GM23338 (cell line): ENCODE data around the gene UST. TPM values are rescaled to one million over a fixed set of nuclear protein-coding genes. Genes with fewer than 3 reads are reported as not detected.

Experiments
- ATAC-seq: fragments of 200-7000 bp; cut with Tn5 transposase; 3 replicates; pipeline ENCODE4 v1.9.1; 2020
- DNase-seq: peaks from one replicate; pipeline ENCODE4 v3.0.0-alpha.2; 2015; ENCODE audit warnings: low spot score
- H2AFZ ChIP-seq: fragments of 200-600 bp; sonication (generic); 2 replicates; pipeline ENCODE4 v1.8.0; 2016; ENCODE audit warnings: antibody characterized with exemption, mild to moderate bottlenecking, moderate library complexity
- H3F3A ChIP-seq: fragments of 200-600 bp; sonication (generic); replicated peaks from 2 replicates; pipeline ENCODE4 v1.8.0; 2017; ENCODE audit warnings: antibody characterized with exemption, mixed run types, low read depth
- H3K27ac ChIP-seq: fragments of 200-600 bp; sonication (generic); 2 replicates; pipeline ENCODE4 v1.6.1; 2016; ENCODE audit warnings: low read depth
- H3K27me3 ChIP-seq: fragments of 200-600 bp; sonication (generic); 2 replicates; pipeline ENCODE4 v1.8.0; 2016; ENCODE audit warnings: mild to moderate bottlenecking, mixed run types, moderate library complexity; ENCODE audit not compliant: insufficient read depth
- H3K36me3 ChIP-seq: fragments of 200-600 bp; sonication (generic); 2 replicates; pipeline ENCODE4 v1.8.0; 2016; ENCODE audit warnings: mild to moderate bottlenecking; ENCODE audit not compliant: insufficient read depth
- H3K4me1 ChIP-seq: fragments of 200-600 bp; sonication (generic); 2 replicates; pipeline ENCODE4 v1.8.0; 2016; ENCODE audit warnings: mild to moderate bottlenecking, moderate library complexity; ENCODE audit not compliant: insufficient read depth
- H3K4me2 ChIP-seq: fragments of 200-600 bp; sonication (generic); 2 replicates; pipeline ENCODE4 v1.7.1; 2017; ENCODE audit warnings: mixed run types
- H3K4me3 ChIP-seq: fragments of 200-600 bp; sonication (generic); 2 replicates; pipeline ENCODE4 v1.6.1; 2016; ENCODE audit warnings: mixed run types
- H3K79me2 ChIP-seq: fragments of 200-600 bp; sonication (generic); replicated peaks from 2 replicates; pipeline ENCODE4 v1.8.0; 2017; ENCODE audit warnings: mild to moderate bottlenecking; ENCODE audit not compliant: insufficient read depth
- H3K9me2 ChIP-seq: fragments of 200-600 bp; sonication (generic); 2 replicates; pipeline ENCODE4 v1.8.0; 2017; ENCODE audit not compliant: insufficient read depth
- H4K20me1 ChIP-seq: fragments of 200-600 bp; sonication (generic); replicated peaks from 2 replicates; pipeline ENCODE4 v1.8.0; 2017; ENCODE audit warnings: mild to moderate bottlenecking; ENCODE audit not compliant: insufficient read depth
- H3K27ac Mint-ChIP-seq: 2 replicates; pipeline ENCODE4 v1.8.0; 2020; ENCODE audit warnings: inconsistent platforms, mild to moderate bottlenecking, moderate library complexity, mixed read lengths
- H3K27me3 Mint-ChIP-seq: 3 replicates; pipeline ENCODE4 v1.8.0; 2022; ENCODE audit warnings: low read depth, mild to moderate bottlenecking, moderate library complexity, mixed read lengths, inconsistent platforms; ENCODE audit not compliant: insufficient read depth, poor library complexity
- H3K36me3 Mint-ChIP-seq: 3 replicates; pipeline ENCODE4 v1.8.0; 2021; ENCODE audit warnings: low read depth, mild to moderate bottlenecking, inconsistent platforms, moderate library complexity, mixed read lengths
- H3K4me1 Mint-ChIP-seq: 3 replicates; pipeline ENCODE4 v1.8.0; 2020; ENCODE audit warnings: mild to moderate bottlenecking, inconsistent platforms, mixed read lengths
- H3K4me3 Mint-ChIP-seq: 3 replicates; pipeline ENCODE4 v1.8.0; 2021; ENCODE audit warnings: moderate library complexity, mild to moderate bottlenecking, inconsistent platforms, mixed read lengths
- H3K9me3 Mint-ChIP-seq: 3 replicates; pipeline ENCODE4 v1.8.0; 2020; ENCODE audit warnings: moderate library complexity, mild to moderate bottlenecking, inconsistent platforms, mixed read lengths
- CREB1 ChIP-seq: fragments of 250-450 bp; sonication (Bioruptor Pico); IDR thresholded peaks from 2 replicates; pipeline ENCODE4 v1.5.0; 2020; ENCODE audit warnings: low read depth, mild to moderate bottlenecking, moderate library complexity
- EZH2 ChIP-seq: fragments of 200-600 bp; sonication (generic); IDR thresholded peaks from one replicate; pipeline ENCODE4 v1.8.0; 2017; ENCODE audit warnings: antibody characterized with exemption, mild to moderate bottlenecking, low read depth; ENCODE audit not compliant: unreplicated experiment
- EZH2phosphoT487 ChIP-seq: fragments of 200-600 bp; sonication (generic); IDR thresholded peaks from one replicate; pipeline ENCODE4 v1.8.1; 2018; ENCODE audit warnings: antibody characterized with exemption; ENCODE audit not compliant: unreplicated experiment
- JUNB ChIP-seq: IDR thresholded peaks from one replicate; pipeline ENCODE4 v1.6.1; 2016; ENCODE audit warnings: antibody characterized with exemption; ENCODE audit not compliant: unreplicated experiment
- NANOG ChIP-seq: IDR thresholded peaks from 2 replicates; pipeline ENCODE4 v1.6.1; 2016; ENCODE audit warnings: antibody characterized with exemption, borderline replicate concordance
- POLR2AphosphoS5 ChIP-seq: IDR thresholded peaks from 2 replicates; pipeline ENCODE4 v1.6.1; 2016; ENCODE audit warnings: antibody characterized with exemption, low read depth
- STAT1 ChIP-seq: IDR thresholded peaks from one replicate; pipeline ENCODE4 v1.6.1; 2016; ENCODE audit warnings: antibody characterized with exemption; ENCODE audit not compliant: unreplicated experiment
- ZNF114 ChIP-seq: fragments of 250-450 bp; sonication (Bioruptor Pico); IDR thresholded peaks from 2 replicates; pipeline ENCODE4 v1.5.0; 2020; ENCODE audit warnings: mild to moderate bottlenecking, moderate library complexity
- ZNF331 ChIP-seq: fragments of 250-450 bp; sonication (Bioruptor Pico); IDR thresholded peaks from 2 replicates; pipeline ENCODE4 v1.5.0; 2020; ENCODE audit warnings: low read depth, mild to moderate bottlenecking, moderate library complexity
- polyA plus RNA-seq: library from polyadenylated mRNA; unstranded; fragments of >200 nt; fragmentation: Nextera tagmentation; extraction: Ambion mirVana; gene quantifications from 2 replicates; pipeline ENCODE4 v1.2.1, GENCODE V29; 2016
- total RNA-seq: library from RNA; depleted of rRNA; stranded (reverse); fragments of >200 nt; shearing (Covaris generic); gene quantifications from 2 replicates; pipeline ENCODE4 v1.2.3, GENCODE V29; 2014
- TF ChIP-seq, protein P1 (sequence below), 2 experiments: fragments of 200-600 bp in 1 of 2; sonication (generic) in 1 of 2; conservative IDR thresholded peaks; 2 replicates each; pipeline versions ENCODE4 v1.5.1 to v1.6.1; 2016 to 2017; ENCODE audit warnings: antibody characterized with exemption in 2 of 2, low read depth in 2 of 2, mild to moderate bottlenecking in 2 of 2, moderate library complexity in 1 of 2
- TF ChIP-seq, protein P2 (sequence below): fragments of 250-450 bp; sonication (Bioruptor Pico); IDR thresholded peaks from 2 replicates; pipeline ENCODE4 v1.5.0; 2020; ENCODE audit warnings: mild to moderate bottlenecking, moderate library complexity
- TF ChIP-seq, protein P3 (sequence below): IDR thresholded peaks from one replicate; pipeline ENCODE4 v1.6.1; 2018; ENCODE audit warnings: antibody characterized with exemption; ENCODE audit not compliant: unreplicated experiment
- TF ChIP-seq, protein P4 (sequence below): IDR thresholded peaks from 2 replicates; pipeline ENCODE4 v1.6.1; 2016; ENCODE audit warnings: antibody characterized with exemption

Gene UST
- total and polyA plus RNA-seq, 2 experiments from 2014 or later, result 12.6 to 33.0 TPM

DNA sequence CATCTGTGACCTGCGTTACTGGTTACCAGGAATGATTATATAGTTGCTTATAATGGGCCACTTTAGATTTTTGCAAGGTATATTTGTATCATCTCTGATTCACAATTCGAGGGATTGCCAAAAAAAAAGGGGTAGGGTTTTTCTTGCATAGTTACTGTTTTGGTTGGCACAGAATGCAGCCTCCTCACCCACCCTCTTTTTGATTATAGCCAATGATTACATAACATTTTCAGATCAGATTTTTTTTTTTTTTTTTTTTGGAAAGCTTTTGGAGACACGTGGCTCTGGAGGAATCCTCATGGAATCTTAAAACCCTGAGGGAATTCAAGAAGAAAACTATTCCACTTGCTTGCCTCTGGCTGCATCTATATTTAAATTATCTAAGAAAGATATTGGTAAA is 53.7 kb downstream of the UST start:
- no peaks in the 10 kb centered on the region for H3K9me3 Mint-ChIP-seq
- Histone ChIP-seq H4K20me1 (peaks cover 11% of the 10 kb centered on the region; the same call in 1 of the 2 replicates), H3K79me2 (peaks cover 100% of the 10 kb centered on the region), H3K27ac (no peak overlapping the region), H3K4me3 (no peak overlapping the region), H3K4me2 (no peak overlapping the region), H2AFZ (no peak overlapping the region), H3K4me1 (peaks cover 48% of the 10 kb centered on the region), H3K27me3 (no peaks in the 10 kb centered on the region), H3K9me2 (no peaks in the 10 kb centered on the region; the same call in none of the 2 replicates), H3K36me3 (no peaks in the 10 kb centered on the region), H3F3A (no peaks in the 10 kb centered on the region)
- peaks cover 4% of the 10 kb centered on the region for H3K27me3 Mint-ChIP-seq
- no peak for DNase-seq
- peaks cover 70% of the 10 kb centered on the region for H3K4me1 Mint-ChIP-seq
- H3K36me3 Mint-ChIP-seq, result no peaks in the 10 kb centered on the region; the same call in 2 of the 3 replicates
- TF ChIP-seq, protein P1, sequence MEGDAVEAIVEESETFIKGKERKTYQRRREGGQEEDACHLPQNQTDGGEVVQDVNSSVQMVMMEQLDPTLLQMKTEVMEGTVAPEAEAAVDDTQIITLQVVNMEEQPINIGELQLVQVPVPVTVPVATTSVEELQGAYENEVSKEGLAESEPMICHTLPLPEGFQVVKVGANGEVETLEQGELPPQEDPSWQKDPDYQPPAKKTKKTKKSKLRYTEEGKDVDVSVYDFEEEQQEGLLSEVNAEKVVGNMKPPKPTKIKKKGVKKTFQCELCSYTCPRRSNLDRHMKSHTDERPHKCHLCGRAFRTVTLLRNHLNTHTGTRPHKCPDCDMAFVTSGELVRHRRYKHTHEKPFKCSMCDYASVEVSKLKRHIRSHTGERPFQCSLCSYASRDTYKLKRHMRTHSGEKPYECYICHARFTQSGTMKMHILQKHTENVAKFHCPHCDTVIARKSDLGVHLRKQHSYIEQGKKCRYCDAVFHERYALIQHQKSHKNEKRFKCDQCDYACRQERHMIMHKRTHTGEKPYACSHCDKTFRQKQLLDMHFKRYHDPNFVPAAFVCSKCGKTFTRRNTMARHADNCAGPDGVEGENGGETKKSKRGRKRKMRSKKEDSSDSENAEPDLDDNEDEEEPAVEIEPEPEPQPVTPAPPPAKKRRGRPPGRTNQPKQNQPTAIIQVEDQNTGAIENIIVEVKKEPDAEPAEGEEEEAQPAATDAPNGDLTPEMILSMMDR (conservative IDR thresholded peaks at IDR 0.05; ENCODE audit: low read depth in 2 of 2), result no peak
- TF ChIP-seq POLR2AphosphoS5 (no peak), EZH2phosphoT487 (no peak), ZNF331 (CRISPR knock-in tag) (no peak), NANOG (no peak), CREB1 (CRISPR knock-in tag) (no peak), JUNB (no peak), STAT1 (no peak), ZNF114 (no peak), EZH2 (no peak)
- TF ChIP-seq, protein P2, sequence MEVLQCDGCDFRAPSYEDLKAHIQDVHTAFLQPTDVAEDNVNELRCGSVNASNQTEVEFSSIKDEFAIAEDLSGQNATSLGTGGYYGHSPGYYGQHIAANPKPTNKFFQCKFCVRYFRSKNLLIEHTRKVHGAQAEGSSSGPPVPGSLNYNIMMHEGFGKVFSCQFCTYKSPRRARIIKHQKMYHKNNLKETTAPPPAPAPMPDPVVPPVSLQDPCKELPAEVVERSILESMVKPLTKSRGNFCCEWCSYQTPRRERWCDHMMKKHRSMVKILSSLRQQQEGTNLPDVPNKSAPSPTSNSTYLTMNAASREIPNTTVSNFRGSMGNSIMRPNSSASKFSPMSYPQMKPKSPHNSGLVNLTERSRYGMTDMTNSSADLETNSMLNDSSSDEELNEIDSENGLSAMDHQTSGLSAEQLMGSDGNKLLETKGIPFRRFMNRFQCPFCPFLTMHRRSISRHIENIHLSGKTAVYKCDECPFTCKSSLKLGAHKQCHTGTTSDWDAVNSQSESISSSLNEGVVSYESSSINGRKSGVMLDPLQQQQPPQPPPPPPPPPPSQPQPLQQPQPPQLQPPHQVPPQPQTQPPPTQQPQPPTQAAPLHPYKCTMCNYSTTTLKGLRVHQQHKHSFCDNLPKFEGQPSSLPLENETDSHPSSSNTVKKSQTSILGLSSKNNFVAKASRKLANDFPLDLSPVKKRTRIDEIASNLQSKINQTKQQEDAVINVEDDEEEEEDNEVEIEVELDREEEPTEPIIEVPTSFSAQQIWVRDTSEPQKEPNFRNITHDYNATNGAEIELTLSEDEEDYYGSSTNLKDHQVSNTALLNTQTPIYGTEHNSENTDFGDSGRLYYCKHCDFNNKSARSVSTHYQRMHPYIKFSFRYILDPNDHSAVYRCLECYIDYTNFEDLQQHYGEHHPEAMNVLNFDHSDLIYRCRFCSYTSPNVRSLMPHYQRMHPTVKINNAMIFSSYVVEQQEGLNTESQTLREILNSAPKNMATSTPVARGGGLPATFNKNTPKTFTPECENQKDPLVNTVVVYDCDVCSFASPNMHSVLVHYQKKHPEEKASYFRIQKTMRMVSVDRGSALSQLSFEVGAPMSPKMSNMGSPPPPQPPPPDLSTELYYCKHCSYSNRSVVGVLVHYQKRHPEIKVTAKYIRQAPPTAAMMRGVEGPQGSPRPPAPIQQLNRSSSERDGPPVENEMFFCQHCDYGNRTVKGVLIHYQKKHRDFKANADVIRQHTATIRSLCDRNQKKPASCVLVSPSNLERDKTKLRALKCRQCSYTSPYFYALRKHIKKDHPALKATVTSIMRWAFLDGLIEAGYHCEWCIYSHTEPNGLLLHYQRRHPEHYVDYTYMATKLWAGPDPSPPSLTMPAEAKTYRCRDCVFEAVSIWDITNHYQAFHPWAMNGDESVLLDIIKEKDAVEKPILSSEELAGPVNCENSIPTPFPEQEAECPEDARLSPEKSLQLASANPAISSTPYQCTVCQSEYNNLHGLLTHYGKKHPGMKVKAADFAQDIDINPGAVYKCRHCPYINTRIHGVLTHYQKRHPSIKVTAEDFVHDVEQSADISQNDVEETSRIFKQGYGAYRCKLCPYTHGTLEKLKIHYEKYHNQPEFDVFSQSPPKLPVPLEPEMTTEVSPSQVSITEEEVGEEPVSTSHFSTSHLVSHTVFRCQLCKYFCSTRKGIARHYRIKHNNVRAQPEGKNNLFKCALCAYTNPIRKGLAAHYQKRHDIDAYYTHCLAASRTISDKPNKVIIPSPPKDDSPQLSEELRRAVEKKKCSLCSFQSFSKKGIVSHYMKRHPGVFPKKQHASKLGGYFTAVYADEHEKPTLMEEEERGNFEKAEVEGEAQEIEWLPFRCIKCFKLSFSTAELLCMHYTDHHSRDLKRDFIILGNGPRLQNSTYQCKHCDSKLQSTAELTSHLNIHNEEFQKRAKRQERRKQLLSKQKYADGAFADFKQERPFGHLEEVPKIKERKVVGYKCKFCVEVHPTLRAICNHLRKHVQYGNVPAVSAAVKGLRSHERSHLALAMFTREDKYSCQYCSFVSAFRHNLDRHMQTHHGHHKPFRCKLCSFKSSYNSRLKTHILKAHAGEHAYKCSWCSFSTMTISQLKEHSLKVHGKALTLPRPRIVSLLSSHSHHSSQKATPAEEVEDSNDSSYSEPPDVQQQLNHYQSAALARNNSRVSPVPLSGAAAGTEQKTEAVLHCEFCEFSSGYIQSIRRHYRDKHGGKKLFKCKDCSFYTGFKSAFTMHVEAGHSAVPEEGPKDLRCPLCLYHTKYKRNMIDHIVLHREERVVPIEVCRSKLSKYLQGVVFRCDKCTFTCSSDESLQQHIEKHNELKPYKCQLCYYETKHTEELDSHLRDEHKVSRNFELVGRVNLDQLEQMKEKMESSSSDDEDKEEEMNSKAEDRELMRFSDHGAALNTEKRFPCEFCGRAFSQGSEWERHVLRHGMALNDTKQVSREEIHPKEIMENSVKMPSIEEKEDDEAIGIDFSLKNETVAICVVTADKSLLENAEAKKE, result no peak
- TF ChIP-seq, protein P3, sequence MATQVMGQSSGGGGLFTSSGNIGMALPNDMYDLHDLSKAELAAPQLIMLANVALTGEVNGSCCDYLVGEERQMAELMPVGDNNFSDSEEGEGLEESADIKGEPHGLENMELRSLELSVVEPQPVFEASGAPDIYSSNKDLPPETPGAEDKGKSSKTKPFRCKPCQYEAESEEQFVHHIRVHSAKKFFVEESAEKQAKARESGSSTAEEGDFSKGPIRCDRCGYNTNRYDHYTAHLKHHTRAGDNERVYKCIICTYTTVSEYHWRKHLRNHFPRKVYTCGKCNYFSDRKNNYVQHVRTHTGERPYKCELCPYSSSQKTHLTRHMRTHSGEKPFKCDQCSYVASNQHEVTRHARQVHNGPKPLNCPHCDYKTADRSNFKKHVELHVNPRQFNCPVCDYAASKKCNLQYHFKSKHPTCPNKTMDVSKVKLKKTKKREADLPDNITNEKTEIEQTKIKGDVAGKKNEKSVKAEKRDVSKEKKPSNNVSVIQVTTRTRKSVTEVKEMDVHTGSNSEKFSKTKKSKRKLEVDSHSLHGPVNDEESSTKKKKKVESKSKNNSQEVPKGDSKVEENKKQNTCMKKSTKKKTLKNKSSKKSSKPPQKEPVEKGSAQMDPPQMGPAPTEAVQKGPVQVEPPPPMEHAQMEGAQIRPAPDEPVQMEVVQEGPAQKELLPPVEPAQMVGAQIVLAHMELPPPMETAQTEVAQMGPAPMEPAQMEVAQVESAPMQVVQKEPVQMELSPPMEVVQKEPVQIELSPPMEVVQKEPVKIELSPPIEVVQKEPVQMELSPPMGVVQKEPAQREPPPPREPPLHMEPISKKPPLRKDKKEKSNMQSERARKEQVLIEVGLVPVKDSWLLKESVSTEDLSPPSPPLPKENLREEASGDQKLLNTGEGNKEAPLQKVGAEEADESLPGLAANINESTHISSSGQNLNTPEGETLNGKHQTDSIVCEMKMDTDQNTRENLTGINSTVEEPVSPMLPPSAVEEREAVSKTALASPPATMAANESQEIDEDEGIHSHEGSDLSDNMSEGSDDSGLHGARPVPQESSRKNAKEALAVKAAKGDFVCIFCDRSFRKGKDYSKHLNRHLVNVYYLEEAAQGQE, result no peak
- TF ChIP-seq, protein P4, sequence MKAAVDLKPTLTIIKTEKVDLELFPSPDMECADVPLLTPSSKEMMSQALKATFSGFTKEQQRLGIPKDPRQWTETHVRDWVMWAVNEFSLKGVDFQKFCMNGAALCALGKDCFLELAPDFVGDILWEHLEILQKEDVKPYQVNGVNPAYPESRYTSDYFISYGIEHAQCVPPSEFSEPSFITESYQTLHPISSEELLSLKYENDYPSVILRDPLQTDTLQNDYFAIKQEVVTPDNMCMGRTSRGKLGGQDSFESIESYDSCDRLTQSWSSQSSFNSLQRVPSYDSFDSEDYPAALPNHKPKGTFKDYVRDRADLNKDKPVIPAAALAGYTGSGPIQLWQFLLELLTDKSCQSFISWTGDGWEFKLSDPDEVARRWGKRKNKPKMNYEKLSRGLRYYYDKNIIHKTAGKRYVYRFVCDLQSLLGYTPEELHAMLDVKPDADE, result no peak
- ATAC-seq, result no peak
- no peak overlapping the region for H3K4me3 Mint-ChIP-seq
- no peak overlapping the region for H3K27ac Mint-ChIP-seq
